ENCODE results near the gene TUBA4B. TPM values are rescaled to one million over a fixed set of nuclear protein-coding genes. Genes with fewer than 3 reads are reported as not detected.

TUBA4B gene
- total RNA-seq, 4 donors from 2014 or later = not detected

- H3K27ac ChIP-seq = no peak overlapping the region
- H3K36me3 ChIP-seq = no peaks in the 10 kb centered on the region
- TF ChIP-seq POLR2A (IDR thresholded peaks at IDR 0.05) = no peak
- TF ChIP-seq CTCF (IDR thresholded peaks at IDR 0.05) = no peak
- H3K4me3 ChIP-seq = no peak overlapping the region
- H3K4me1 ChIP-seq = no peaks in the 10 kb centered on the region
- no peaks in the 10 kb centered on the region for H3K9me3 ChIP-seq
- DNase-seq = no peak
- no peaks in the 10 kb centered on the region for H3K27me3 ChIP-seq
These were observed 61.9 kb downstream of the TUBA4B start for GRCh38 chr2:219314804-219315468.

Small RNAs within 50 kb of the gene (small RNA-seq; reads per million reads assigned to genes)
- gene MIR153-1 = 0 reads per million in 2 donors

Other genes starting within 250 kb of the TUBA4B start
- 1 to 10 TPM in 2 of 4 donors, not detected in 2; 1.5 to 3.6 TPM for gene CFAP65, start 211.7 kb upstream of the TUBA4B start, total RNA-seq
- 100 to 1,000 TPM in 1 of 4 donors, 10 to 100 TPM in 3; 14.0 to 124 (median 71.1) TPM for gene IHH, start 192.3 kb upstream of the TUBA4B start, total RNA-seq
- gene NHEJ1, start 92.4 kb upstream of the TUBA4B start, total RNA-seq = 10 to 100 TPM; 28.1 to 91.6 (median 67.2) TPM
- gene SLC23A3, start 83.2 kb upstream of the TUBA4B start, total RNA-seq = 100 to 1,000 TPM in 1 of 4 donors, 10 to 100 TPM in 2, 1 to 10 TPM in 1; 5.0 to 111 (median 62.8) TPM
- gene CNPPD1, start 76.3 kb upstream of the TUBA4B start, total RNA-seq = 10 to 100 TPM; 14.0 to 94.0 (median 77.4) TPM
- gene RETREG2, start 75.0 kb upstream of the TUBA4B start, total RNA-seq = 10 to 100 TPM; 44.6 to 80.3 (median 76.2) TPM
- gene ZFAND2B, start 46.5 kb upstream of the TUBA4B start, total RNA-seq = 100 to 1,000 TPM in 3 of 4 donors, 10 to 100 TPM in 1; 43.7 to 129 (median 112) TPM
- gene ABCB6, start 34.3 kb upstream of the TUBA4B start, total RNA-seq = 10 to 100 TPM; 18.0 to 42.1 (median 33.3) TPM
- gene ATG9A, start 23.6 kb upstream of the TUBA4B start, total RNA-seq = 100 to 1,000 TPM in 1 of 4 donors, 10 to 100 TPM in 3; 23.1 to 107 (median 96.0) TPM
- 100 to 1,000 TPM in 3 of 4 donors, 10 to 100 TPM in 1; 79.9 to 338 (median 164) TPM for gene ANKZF1, start 23.4 kb upstream of the TUBA4B start, total RNA-seq
- 1 to 10 TPM in 3 of 4 donors, not detected in 1; 2.7 to 9.5 (median 7.0) TPM for gene GLB1L, start 7.8 kb upstream of the TUBA4B start, total RNA-seq
- 10 to 100 TPM; 19.4 to 27.1 (median 24.3) TPM for gene STK16, start 7.8 kb upstream of the TUBA4B start, total RNA-seq
- 100 to 1,000 TPM in 3 of 4 donors, 10 to 100 TPM in 1; 49.5 to 137 (median 129) TPM for gene TUBA4A, start 675 bp downstream of the TUBA4B start, total RNA-seq
- 10 to 100 TPM; 34.7 to 69.4 (median 58.3) TPM for gene DNAJB2, start 26.1 kb downstream of the TUBA4B start, total RNA-seq
- 1 to 10 TPM in 2 of 4 donors, under 1 TPM in 1, not detected in 1; 0.88 to 4.9 (median 2.3) TPM for gene PTPRN, start 56.2 kb downstream of the TUBA4B start, total RNA-seq
- gene RESP18, start 79.5 kb downstream of the TUBA4B start, total RNA-seq = not detected
- 100 to 1,000 TPM in 3 of 4 donors, 10 to 100 TPM in 1; 90.8 to 180 (median 177) TPM for gene DNPEP, start 134.7 kb downstream of the TUBA4B start, total RNA-seq
- gene DES, start 165.1 kb downstream of the TUBA4B start, total RNA-seq = 100 to 1,000 TPM in 2 of 4 donors, 10 to 100 TPM in 2; 82.0 to 574 (median 112) TPM
- 10 to 100 TPM in 2 of 4 donors, 1 to 10 TPM in 2; 3.2 to 49.5 (median 10.2) TPM for gene SPEG, start 181.6 kb downstream of the TUBA4B start, total RNA-seq
- 10 to 100 TPM; 35.0 to 69.6 (median 38.9) TPM for gene GMPPA, start 245.6 kb downstream of the TUBA4B start, total RNA-seq